SK-N-SH (cell line): ENCODE results near the gene LRRC8D. TPM values are rescaled to one million over a fixed set of nuclear protein-coding genes. Genes with fewer than 3 reads are reported as not detected.

Experiments used
- CTCF ChIA-PET: fragments of 300-600, 350-600 bp; formaldehyde crosslinking; extraction: SDS; loops from one replicate; lab custom pipeline; 2021; lab: Yijun Ruan, JAX
- POLR2A ChIA-PET: fragments of 350-600 bp; sonication (Branson Sonifier 250); formaldehyde crosslinking; extraction: SDS; loops from one replicate; lab custom pipeline; 2020; ENCODE audit warnings: antibody characterized with exemption, inconsistent platforms; lab: Yijun Ruan, JAX
- DNase-seq: peaks from one replicate; pipeline ENCODE4 v3.0.0; 2012
- H2AFZ ChIP-seq: fragments of 200-600 bp; sonication (generic); 2 replicates; pipeline ENCODE4 v1.8.1; 2016; ENCODE audit warnings: antibody characterized with exemption, mild to moderate bottlenecking, low read depth
- H3F3A ChIP-seq: fragments of 200-600 bp; sonication (generic); replicated peaks from 2 replicates; pipeline ENCODE3; 2016; ENCODE audit warnings: antibody characterized with exemption, mild to moderate bottlenecking; ENCODE audit not compliant: insufficient read depth
- H3K27ac ChIP-seq, 2 experiments: fragments of 200-500 bp in 1 of 2; fragments of 200-600 bp in 1 of 2; sonication (Bioruptor generic) in 1 of 2; sonication (generic), shearing (Covaris generic) in 1 of 2; 2 replicates each; pipeline versions ENCODE4 v1.5.1 to v1.6.1; 2014 to 2016; ENCODE audit warnings: low read depth in 2 of 2, inconsistent platforms in 1 of 2, low read length in 1 of 2, mild to moderate bottlenecking in 1 of 2, mixed read lengths in 1 of 2
- H3K27me3 ChIP-seq: fragments of 200-600 bp; sonication (generic), shearing (Covaris generic); 2 replicates; pipeline ENCODE4 v1.6.1; 2016; ENCODE audit warnings: mixed run types; ENCODE audit not compliant: insufficient read depth
- H3K36me3 ChIP-seq, 2 experiments: fragments of 200-500 bp in 1 of 2; fragments of 200-600 bp in 1 of 2; sonication (Bioruptor generic) in 1 of 2; sonication (generic) in 1 of 2; replicated peaks in 1 of 2; 2 replicates each; pipeline versions ENCODE3 to v1.5.1; 2014 to 2016; ENCODE audit warnings: low read length in 1 of 2, mild to moderate bottlenecking in 1 of 2; ENCODE audit not compliant: insufficient read depth in 2 of 2, control insufficient read depth in 1 of 2
- H3K4me1 ChIP-seq, 2 experiments: fragments of 200-500 bp in 1 of 2; fragments of 200-600 bp in 1 of 2; sonication (Bioruptor generic) in 1 of 2; sonication (generic), shearing (Covaris generic) in 1 of 2; 2 replicates each; pipeline versions ENCODE4 v1.5.1 to v1.6.1; 2014 to 2016; ENCODE audit warnings: low read depth in 1 of 2, low read length in 1 of 2, mixed run types in 1 of 2; ENCODE audit not compliant: insufficient read depth in 2 of 2, control insufficient read depth in 1 of 2
- H3K4me2 ChIP-seq: fragments of 200-600 bp; sonication (generic), shearing (Covaris generic); 2 replicates; pipeline ENCODE4 v1.6.1; 2017; ENCODE audit warnings: mixed run types
- H3K4me3 ChIP-seq, 2 experiments: fragments of 200-500 bp in 1 of 2; fragments of 200-600 bp in 1 of 2; sonication (Bioruptor generic) in 1 of 2; sonication (generic), shearing (Covaris generic) in 1 of 2; 2 replicates each; pipeline versions ENCODE4 v1.5.1 to v1.8.1; 2014 to 2016; ENCODE audit warnings: low read depth in 2 of 2, inconsistent platforms in 1 of 2, low read length in 1 of 2, mild to moderate bottlenecking in 1 of 2, mixed read lengths in 1 of 2, moderate library complexity in 1 of 2
- H3K79me2 ChIP-seq: fragments of 200-600 bp; sonication (generic); 2 replicates; pipeline ENCODE4 v1.8.1; 2017; ENCODE audit warnings: mild to moderate bottlenecking; ENCODE audit not compliant: insufficient read depth
- H3K9ac ChIP-seq: fragments of 200-600 bp; sonication (generic); 2 replicates; pipeline ENCODE4 v1.6.1; 2017; ENCODE audit warnings: mixed run types
- H3K9me2 ChIP-seq: fragments of 200-600 bp; sonication (generic); 2 replicates; pipeline ENCODE4 v1.6.1; 2017; ENCODE audit warnings: mixed run types
- H3K9me3 ChIP-seq: fragments of 200-600 bp; sonication (generic); 2 replicates; pipeline ENCODE4 v1.6.1; 2017; ENCODE audit warnings: mixed run types, mild to moderate bottlenecking, moderate library complexity
- H4K20me1 ChIP-seq: fragments of 200-600 bp; sonication (generic); 2 replicates; pipeline ENCODE4 v1.6.1; 2017; ENCODE audit warnings: mild to moderate bottlenecking, mixed run types; ENCODE audit not compliant: insufficient read depth
- ELF1 ChIP-seq: IDR thresholded peaks from 2 replicates; pipeline ENCODE4 v1.4.0; 2012
- EP300 ChIP-seq, 2 experiments: IDR thresholded peaks; 2 replicates each; pipeline versions ENCODE4 v1.4.0 to v1.6.1; 2012; ENCODE audit warnings: borderline replicate concordance in 1 of 2, low read depth in 1 of 2, low read length in 1 of 2
- EZH2phosphoT487 ChIP-seq: fragments of 200-600 bp; sonication (generic); IDR thresholded peaks from 2 replicates; pipeline ENCODE4 v1.6.1; 2017; ENCODE audit warnings: low read depth, mixed run types, mild to moderate bottlenecking, antibody characterized with exemption, moderate library complexity, borderline replicate concordance
- FOXJ3 ChIP-seq: sonication (generic); formaldehyde crosslinking; IDR thresholded peaks from 2 replicates; pipeline ENCODE4 v1.5.1; 2020; ENCODE audit warnings: mild to moderate bottlenecking, missing genetic modification reagents
- MXI1 ChIP-seq: IDR thresholded peaks from 2 replicates; pipeline ENCODE4 v1.6.1; 2012; ENCODE audit warnings: mild to moderate bottlenecking, low read depth, low read length, improper control_type of control experiment
- NFIC ChIP-seq: IDR thresholded peaks from 2 replicates; pipeline ENCODE4 v1.4.0; 2012; ENCODE audit warnings: borderline replicate concordance
- NRF1 ChIP-seq: IDR thresholded peaks from 2 replicates; pipeline ENCODE4 v1.6.1; 2012; ENCODE audit warnings: low read depth, mild to moderate bottlenecking, low read length
- REST ChIP-seq: IDR thresholded peaks from 2 replicates; pipeline ENCODE4 v1.6.1; 2012; ENCODE audit warnings: mild to moderate bottlenecking, low read depth, low read length, moderate library complexity
- RXRA ChIP-seq: IDR thresholded peaks from 2 replicates; pipeline ENCODE4 v1.4.0; 2012; ENCODE audit warnings: low read depth, mild to moderate bottlenecking, borderline replicate concordance
- TAF1 ChIP-seq: IDR thresholded peaks from 2 replicates; pipeline ENCODE4 v1.6.1; 2012; ENCODE audit warnings: low read depth, mild to moderate bottlenecking, low read length, moderate library complexity, borderline replicate concordance
- TCF12 ChIP-seq: IDR thresholded peaks from 2 replicates; pipeline ENCODE4 v1.4.0; 2012
- USF1 ChIP-seq: IDR thresholded peaks from 2 replicates; pipeline ENCODE4 v1.4.0; 2012; ENCODE audit warnings: low read depth, borderline replicate concordance
- YY1 ChIP-seq: IDR thresholded peaks from 2 replicates; pipeline ENCODE4 v1.4.0; 2012; ENCODE audit warnings: low read depth, mild to moderate bottlenecking
- ZBTB33 ChIP-seq: IDR thresholded peaks from 2 replicates; pipeline ENCODE4 v1.4.0; 2012; ENCODE audit warnings: low read depth, borderline replicate concordance
- polyA plus RNA-seq, 3 experiments: library from polyadenylated mRNA; depleted of rRNA; stranded (reverse); fragments of >200 nt; gene quantifications; 2 replicates each; pipeline ENCODE4 v1.2.3, GENCODE V29; 2012

LRRC8D gene
- polyA plus RNA-seq, 1 of the 3 experiments (the other 2 are of a cell fraction) = 15.0 TPM

- H3K4me1 ChIP-seq = peaks cover 19 to 54% of the 10 kb centered on the region in 2 experiments
- H3K4me3 ChIP-seq = no peak overlapping the region
- no peak overlapping the region for H3K4me2 ChIP-seq
- no peaks in the 10 kb centered on the region for H3K9me3 ChIP-seq
- H3K9me2 ChIP-seq = no peaks in the 10 kb centered on the region
- no peaks in the 10 kb centered on the region for H3K79me2 ChIP-seq
- ChIA-PET POLR2A (interaction anchor here (0.7 kb wide), 1 partner anchor 89 kb away, joined by 4 read pairs; the partner anchor contains the start of gene LRRC8D), CTCF (no interaction called here)
- peak overlapping the region; percentile 28; the same call in 1 of the 2 replicates for H3K9ac ChIP-seq
- H3K27me3 ChIP-seq = no peaks in the 10 kb centered on the region
- no peak overlapping the region for H2AFZ ChIP-seq
- no peaks in the 10 kb centered on the region for H3K36me3 ChIP-seq
- peak overlapping the region in 1 of 2 experiments; percentile 48; a peak in 2 of 4 replicates for H3K27ac ChIP-seq
- H3F3A ChIP-seq = peaks cover 37% of the 10 kb centered on the region
- TF ChIP-seq MXI1 (no peak), NRF1 (no peak), REST (no peak), EP300 (IDR thresholded peaks at IDR 0.05; ENCODE audit: borderline replicate concordance in 1 of 2, low read depth in 1 of 2, low read length in 1 of 2) (no peak), NFIC (no peak), TCF12 (no peak), EZH2phosphoT487 (no peak), RXRA (no peak), ELF1 (no peak), TAF1 (no peak), FOXJ3 (CRISPR knock-in tag) (no peak), ZBTB33 (no peak), USF1 (no peak), YY1 (no peak)
- no peaks in the 10 kb centered on the region for H4K20me1 ChIP-seq
- DNase-seq = no peak
Observed at GRCh38 chr1:89910268-89910667, 89.4 kb downstream of the LRRC8D start.
